ENCODE data around the gene KRTAP12-1. TPM values are rescaled to one million over a fixed set of nuclear protein-coding genes. Genes with fewer than 3 reads are reported as not detected.

The KRTAP12-1 gene
- total and polyA plus RNA-seq, 11 donors: not detected

- peaks cover 29 to 91% (median 76%) of the 10 kb centered on the region in 9 donors for H3K27me3 ChIP-seq
- H3K4me3 ChIP-seq: peak overlapping the region in 1 of 12 donors; percentile 35
- ATAC-seq (peak in 2 of 4 donors; percentile 5 to 8), DNase-seq (no peak)
- intact Hi-C loops (cut with DNase I): loop anchor here in 1 of 10 donors (10.0 kb wide), 1 partner anchor 85 kb away; the partner anchor contains the start of gene KRTAP10-9
- WGBS, 4 donors: 0 to 11% (median 3%) methylated on average over 4 to 17 of the region's 17 CpGs
- peaks cover 0 to 46% (median 15%) of the 10 kb centered on the region in 12 donors for H3K4me1 ChIP-seq
- no peaks in the 10 kb centered on the region for H3K9me3 ChIP-seq
- H3K36me3 ChIP-seq: no peaks in the 10 kb centered on the region
- peak overlapping the region in 2 of 12 donors; percentile 49 to 60 for H3K27ac ChIP-seq
- TF ChIP-seq CTCF (IDR thresholded peaks at IDR 0.05) (no peak), POLR2A (IDR thresholded peaks at IDR 0.05) (no peak)
Measured at GRCh38 chr21:44710294-44710665, 28.3 kb upstream of the KRTAP12-1 start.

GRCh38 chr21:44709426-44710293 is 27.7 kb upstream of the KRTAP12-1 start:
- H3K27me3 ChIP-seq: peaks cover 29 to 90% (median 76%) of the 10 kb centered on the region in 9 donors
- intact Hi-C loops (cut with DNase I): loop anchor here in 1 of 10 donors (10.0 kb wide), 1 partner anchor 85 kb away; the partner anchor contains the start of gene KRTAP10-9
- H3K4me3 ChIP-seq: peak overlapping the region in 8 of 12 donors; percentile 5 to 35 (median 14)
- DNase-seq (peak in 1 of 5 donors; percentile 61), ATAC-seq (peak; percentile 39 to 73 (median 64))
- H3K9me3 ChIP-seq: no peaks in the 10 kb centered on the region
- H3K36me3 ChIP-seq: no peaks in the 10 kb centered on the region
- H3K27ac ChIP-seq: peak overlapping the region in 4 of 12 donors; percentile 46 to 72 (median 54)
- WGBS, 4 donors: 2% methylated on average over 22 to 45 of the region's 45 CpGs
- TF ChIP-seq POLR2A (IDR thresholded peaks at IDR 0.05): no peak
- TF ChIP-seq CTCF (IDR thresholded peaks at IDR 0.05): no peak
- peaks cover 0 to 46% (median 15%) of the 10 kb centered on the region in 12 donors for H3K4me1 ChIP-seq

GRCh38 chr21:44708866-44709425 is 27.0 kb upstream of the KRTAP12-1 start:
- peak overlapping the region in 4 of 12 donors; percentile 12 to 35 (median 26) for H3K4me3 ChIP-seq
- H3K36me3 ChIP-seq: no peaks in the 10 kb centered on the region
- ATAC-seq: no peak
- peaks cover 0 to 46% (median 15%) of the 10 kb centered on the region in 12 donors for H3K4me1 ChIP-seq
- 5 to 10% (median 7%) methylated on average over 17 to 25 of the region's 25 CpGs for WGBS, 4 donors
- intact Hi-C loops (cut with DNase I): no loop called here
- no peaks in the 10 kb centered on the region for H3K9me3 ChIP-seq
- peaks cover 29 to 90% (median 76%) of the 10 kb centered on the region in 9 donors for H3K27me3 ChIP-seq
- TF ChIP-seq POLR2A (IDR thresholded peaks at IDR 0.05) (no peak), CTCF (IDR thresholded peaks at IDR 0.05) (no peak)
- peak overlapping the region in 3 of 12 donors; percentile 49 to 72 (median 60) for H3K27ac ChIP-seq
- DNase-seq: no peak

Data from heart left ventricle (tissue), 16 donors.